Panc1 (cell line): ENCODE data around the gene ADISSP. TPM values are rescaled to one million over a fixed set of nuclear protein-coding genes. Genes with fewer than 3 reads are reported as not detected.

Source experiments
- ATAC-seq: fragments of 200-7000 bp; cut with Tn5 transposase; 2 replicates; pipeline ENCODE4 v1.9.1; 2020; ENCODE audit warnings: mild to moderate bottlenecking, moderate library complexity
- BruUV-seq: library from RNA; stranded (reverse); fragments of 400-500 nt; replicated peaks from 2 replicates; lab custom pipeline; 2021; lab: Mats Ljungman, UMichigan
- CTCF ChIA-PET: fragments of 300-600 bp; sonication (Branson Sonifier 250); formaldehyde crosslinking; loops from one replicate; lab custom pipeline; 2022; ENCODE audit warnings: antibody characterized with exemption; lab: Charles Lee
- POLR2A ChIA-PET: fragments of 300-600 bp; sonication (Branson Sonifier 250); formaldehyde crosslinking; loops from one replicate; lab custom pipeline; 2022; ENCODE audit warnings: antibody characterized with exemption; lab: Charles Lee
- DNase-seq: peaks from one replicate; pipeline ENCODE4 v3.0.0-alpha.2; 2010; ENCODE audit warnings: low read depth, low spot score
- H3K27ac ChIP-seq: 2 replicates; pipeline ENCODE4 v1.5.1; 2011; ENCODE audit warnings: mild to moderate bottlenecking, low read length, inconsistent platforms
- H3K27me3 ChIP-seq: fragments of 200-500 bp; sonication (Bioruptor generic); 2 replicates; pipeline ENCODE4 v1.6.0; 2014; ENCODE audit warnings: low read length, inconsistent platforms; ENCODE audit not compliant: control insufficient read depth, insufficient read depth
- H3K36me3 ChIP-seq: fragments of 200-500 bp; sonication (Bioruptor generic); 2 replicates; pipeline ENCODE4 v1.5.1; 2014; ENCODE audit warnings: inconsistent platforms, mild to moderate bottlenecking, low read length, moderate library complexity; ENCODE audit not compliant: control insufficient read depth, insufficient read depth
- H3K4me1 ChIP-seq: 2 replicates; pipeline ENCODE4 v1.5.1; 2011; ENCODE audit warnings: inconsistent platforms, mild to moderate bottlenecking, low read length, moderate library complexity; ENCODE audit not compliant: control insufficient read depth, insufficient read depth
- H3K4me3 ChIP-seq, 2 experiments: 2 replicates each; pipeline ENCODE4 v1.5.1; 2011 to 2012; ENCODE audit warnings: low read depth in 2 of 2, low read length in 2 of 2, mild to moderate bottlenecking in 2 of 2, inconsistent platforms in 1 of 2, moderate library complexity in 1 of 2
- H3K9me3 ChIP-seq: fragments of 200-500 bp; sonication (Bioruptor generic); 2 replicates; pipeline ENCODE4 v1.5.1; 2014; ENCODE audit warnings: low read depth, mild to moderate bottlenecking, inconsistent platforms, low read length, moderate library complexity; ENCODE audit not compliant: control insufficient read depth, insufficient read depth
- CTCF ChIP-seq: fragments of 450-650 bp; IDR thresholded peaks from 2 replicates; pipeline ENCODE4 v1.5.1; 2017; ENCODE audit warnings: mild to moderate bottlenecking
- POLR2AphosphoS5 ChIP-seq: IDR thresholded peaks from 2 replicates; pipeline ENCODE4 v1.6.1; 2012; ENCODE audit warnings: mild to moderate bottlenecking, low read depth, low read length, moderate library complexity
- REST ChIP-seq, 2 experiments: IDR thresholded peaks; 2 replicates each; pipeline ENCODE4 v1.6.1; 2011 to 2012; ENCODE audit warnings: low read depth in 2 of 2, control low read depth in 1 of 2, low read length in 1 of 2, mild to moderate bottlenecking in 1 of 2, moderate library complexity in 1 of 2; ENCODE audit not compliant: insufficient read depth in 1 of 2
- SIN3A ChIP-seq: IDR thresholded peaks from 2 replicates; pipeline ENCODE4 v1.6.1; 2012; ENCODE audit warnings: low read depth, mild to moderate bottlenecking, low read length, moderate library complexity, borderline replicate concordance; ENCODE audit not compliant: insufficient read depth
- TCF7L2 ChIP-seq: IDR thresholded peaks from 2 replicates; pipeline ENCODE4 v1.6.1; 2011; ENCODE audit warnings: mild to moderate bottlenecking, low read depth, low read length, inconsistent platforms
- in situ Hi-C: cut with HindIII; loops from 2 replicates; pipeline ENCODE4 v1.10.0; 2016; ENCODE audit warnings: low sequenced_read_pairs, low pct_unique_long_range_greater_than_20kb
- intact Hi-C: fragments of 100-400 bp; cut with micrococcal nuclease; formaldehyde crosslinking; loops from one replicate; pipeline ENCODE4 v1.10.0; 2022; ENCODE audit not compliant: unreplicated experiment
- total RNA-seq: library from RNA; stranded (reverse); gene quantifications from one replicate; pipeline ENCODE4 v1.2.1, GENCODE V29; 2021; ENCODE audit not compliant: unreplicated experiment

Gene ADISSP
- total RNA-seq, 1 experiment from 2014 or later = 100 TPM

DNA sequence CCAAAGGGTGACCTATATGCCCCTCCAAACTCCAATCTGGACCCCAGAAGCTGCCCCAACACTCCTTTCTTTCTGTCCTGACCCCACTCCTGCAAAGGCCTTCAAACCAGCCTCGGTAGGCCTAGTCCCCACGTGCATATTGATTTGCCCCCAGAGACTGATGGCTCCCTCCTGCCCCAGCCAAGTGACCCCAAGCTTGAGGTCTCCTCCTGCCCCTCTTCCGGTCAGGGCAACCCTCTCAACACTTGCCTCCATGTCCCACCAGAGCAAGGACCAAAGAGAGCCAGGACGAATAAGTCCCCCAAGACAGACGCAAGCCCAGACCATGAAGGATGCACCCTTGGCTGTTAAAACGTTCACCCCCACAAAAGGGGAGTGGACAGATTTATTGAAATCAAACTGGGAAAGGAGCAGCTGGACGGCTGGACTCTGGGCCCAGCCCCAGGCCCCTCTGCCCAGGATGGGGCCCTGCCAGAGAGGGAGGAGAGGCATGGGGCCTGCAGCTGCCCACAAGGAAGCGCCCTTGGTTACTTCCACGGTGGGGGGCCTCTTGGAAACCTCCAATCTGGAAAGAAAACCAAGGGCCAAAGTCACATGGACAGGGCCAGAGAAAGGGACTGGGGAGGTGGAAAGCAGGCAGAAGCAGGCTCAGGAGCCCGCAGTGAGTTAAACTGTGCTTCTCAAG lies 16.1 kb upstream of the ADISSP start:
- POLR2A ChIA-PET = interaction anchor here (0.5 kb wide), 1 partner anchor 102 kb away, joined by 4 read pairs; no protein-coding TSS in a partner anchor
- H3K27me3 ChIP-seq = no peaks in the 10 kb centered on the region
- CTCF ChIA-PET = interaction anchor here (1.0 kb wide), 1 partner anchor 72 kb away, joined by 3 read pairs; no protein-coding TSS in a partner anchor
- ATAC-seq (no peak), DNase-seq (no peak)
- peaks cover 21% of the 10 kb centered on the region for H3K4me1 ChIP-seq
- in situ Hi-C loops = no loop called here
- TF ChIP-seq POLR2AphosphoS5 = no peak
- no peak for TF ChIP-seq REST (IDR thresholded peaks at IDR 0.05; ENCODE audit: insufficient read depth in 1 of 2, low read depth in 2 of 2, low read length in 1 of 2)
- H3K4me3 ChIP-seq = no peak overlapping the region
- intact Hi-C loops = no loop called here
- H3K36me3 ChIP-seq = no peaks in the 10 kb centered on the region
- no peak overlapping the region for H3K27ac ChIP-seq
- no TSS peak for BruUV-seq
- no peaks in the 10 kb centered on the region for H3K9me3 ChIP-seq

DNA sequence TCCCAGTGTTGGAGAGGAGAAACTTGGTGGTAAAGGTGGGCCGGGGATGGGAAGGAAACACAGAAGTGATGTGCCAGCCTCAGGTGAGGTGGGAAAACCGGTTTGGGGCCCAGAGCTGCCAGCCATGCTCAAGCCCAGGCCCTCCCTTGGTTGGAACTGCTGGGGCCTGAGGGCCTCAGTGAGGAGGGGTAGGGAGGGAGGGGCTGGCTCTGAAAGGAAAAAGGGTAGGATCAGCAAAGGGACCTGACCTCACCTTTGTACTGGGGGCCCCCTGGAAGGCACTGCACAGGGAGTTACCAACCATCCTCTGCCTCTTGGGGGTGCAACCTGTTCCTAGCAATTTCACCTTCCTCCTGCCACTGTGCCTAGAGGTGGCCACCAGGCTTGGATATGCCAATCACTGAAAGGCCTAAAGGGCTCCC lies 15.5 kb upstream of the ADISSP start:
- TF ChIP-seq CTCF (no peak; the same call in 1 of the 2 replicates), SIN3A (no peak), REST (IDR thresholded peaks at IDR 0.05; ENCODE audit: insufficient read depth in 1 of 2, low read depth in 2 of 2, low read length in 1 of 2) (no peak), POLR2AphosphoS5 (no peak), TCF7L2 (no peak)
- no peak overlapping the region for H3K4me3 ChIP-seq
- peaks cover 24% of the 10 kb centered on the region for H3K4me1 ChIP-seq
- H3K27me3 ChIP-seq = no peaks in the 10 kb centered on the region
- H3K27ac ChIP-seq = no peak overlapping the region
- no peaks in the 10 kb centered on the region for H3K9me3 ChIP-seq
- ChIA-PET CTCF (no interaction called here), POLR2A (interaction anchor here (0.5 kb wide), 1 partner anchor 101 kb away, joined by 4 read pairs; no protein-coding TSS in a partner anchor)
- DNase-seq = no peak
- ATAC-seq = no peak
- intact Hi-C loops = no loop called here
- no TSS peak for BruUV-seq
- in situ Hi-C loops = no loop called here
- H3K36me3 ChIP-seq = no peaks in the 10 kb centered on the region
